Caco-2 (cell line): ENCODE results near the gene DNAJC10. TPM values are rescaled to one million over a fixed set of nuclear protein-coding genes. Genes with fewer than 3 reads are reported as not detected.

Source experiments
- BruUV-seq: library from RNA; stranded (reverse); fragments of 400-500 nt; replicated peaks from 2 replicates; lab custom pipeline; 2021; lab: Mats Ljungman, UMichigan
- CTCF ChIA-PET: fragments of 300-600 bp; sonication (Branson Sonifier 250); formaldehyde crosslinking; loops from one replicate; lab custom pipeline; 2022; ENCODE audit warnings: antibody characterized with exemption; lab: Charles Lee
- POLR2A ChIA-PET: fragments of 300-600 bp; sonication (Branson Sonifier 250); formaldehyde crosslinking; loops from one replicate; lab custom pipeline; 2022; ENCODE audit warnings: antibody characterized with exemption; lab: Charles Lee
- DNase-seq, 2 experiments: peaks; one replicate each; pipeline versions ENCODE4 v3.0.0 to v3.0.0-alpha.2; 2020 to 2022
- H3K27me3 ChIP-seq: replicated peaks from 2 replicates; pipeline ENCODE4 v1.6.0; 2011; ENCODE audit warnings: low read length; ENCODE audit not compliant: control insufficient read depth, insufficient read depth
- H3K36me3 ChIP-seq: 2 replicates; pipeline ENCODE4 v1.5.1; 2011; ENCODE audit warnings: low read length; ENCODE audit not compliant: control insufficient read depth, insufficient read depth
- H3K4me1 ChIP-seq: fragments of 250-450 bp; sonication (Bioruptor Pico); 2 replicates; pipeline ENCODE4 v1.5.1; 2020; ENCODE audit warnings: mild to moderate bottlenecking
- H3K4me3 ChIP-seq: 2 replicates; pipeline ENCODE4 v1.5.1; 2011; ENCODE audit warnings: low read depth, mild to moderate bottlenecking, control low read depth, low read length
- H3K9me3 ChIP-seq: fragments of 250-450 bp; sonication (Bioruptor Pico); 2 replicates; pipeline ENCODE4 v1.5.1; 2020; ENCODE audit warnings: mild to moderate bottlenecking, moderate library complexity
- H3K27ac Mint-ChIP-seq: one replicate; pipeline ENCODE4 v1.8.0; 2022; ENCODE audit warnings: mixed read lengths; ENCODE audit not compliant: unreplicated experiment
- H3K27me3 Mint-ChIP-seq: one replicate; pipeline ENCODE4 v1.8.0; 2022; ENCODE audit warnings: mixed read lengths; ENCODE audit not compliant: insufficient read depth, unreplicated experiment
- H3K36me3 Mint-ChIP-seq: one replicate; pipeline ENCODE4 v1.8.0; 2022; ENCODE audit warnings: mild to moderate bottlenecking, mixed read lengths; ENCODE audit not compliant: insufficient read depth, unreplicated experiment
- H3K4me1 Mint-ChIP-seq: one replicate; pipeline ENCODE4 v1.8.0; 2022; ENCODE audit warnings: low read depth, mixed read lengths; ENCODE audit not compliant: unreplicated experiment
- H3K4me3 Mint-ChIP-seq: one replicate; pipeline ENCODE4 v1.8.0; 2022; ENCODE audit warnings: mild to moderate bottlenecking, moderate library complexity, mixed read lengths; ENCODE audit not compliant: unreplicated experiment
- H3K9me3 Mint-ChIP-seq: one replicate; pipeline ENCODE4 v1.8.0; 2022; ENCODE audit warnings: mixed read lengths; ENCODE audit not compliant: unreplicated experiment
- CTCF ChIP-seq, 2 experiments: fragments of 200-600 bp in 1 of 2; IDR thresholded peaks; 1 replicate in 1 of 2; 2 replicates in 1 of 2; pipeline versions ENCODE4 v1.5.1 to v1.8.0; 2011 to 2022; ENCODE audit warnings: antibody characterized with exemption in 1 of 2, control low read depth in 1 of 2, inconsistent platforms in 1 of 2, low read depth in 1 of 2, low read length in 1 of 2, mild to moderate bottlenecking in 1 of 2, moderate library complexity in 1 of 2; ENCODE audit not compliant: insufficient read depth in 1 of 2, severe bottlenecking in 1 of 2, unreplicated experiment in 1 of 2
- intact Hi-C: fragments of 100-400 bp; cut with micrococcal nuclease; formaldehyde crosslinking; loops from one replicate; pipeline ENCODE4 v1.10.0; 2022; ENCODE audit not compliant: unreplicated experiment
- total RNA-seq: library from RNA; stranded (reverse); gene quantifications from 2 replicates; pipeline ENCODE4 v1.2.3, GENCODE V29; 2022

The DNAJC10 gene
- total RNA-seq, 1 experiment from 2014 or later, result 109 TPM

- Histone ChIP-seq H3K9me3 (no peaks in the 10 kb centered on the region), H3K36me3 (no peaks in the 10 kb centered on the region), H3K4me1 (no peaks in the 10 kb centered on the region), H3K4me3 (no peak overlapping the region), H3K27me3 (no peaks in the 10 kb centered on the region)
- BruUV-seq, result no TSS peak
- peak in 1 of 2 experiments; percentile 48 for DNase-seq
- Mint-ChIP-seq H3K36me3 (peaks cover 18% of the 10 kb centered on the region), H3K9me3 (no peaks in the 10 kb centered on the region), H3K27ac (no peak overlapping the region), H3K27me3 (no peaks in the 10 kb centered on the region), H3K4me3 (no peak overlapping the region), H3K4me1 (no peaks in the 10 kb centered on the region)
- ChIA-PET POLR2A (no interaction called here), CTCF (interaction anchor here (0.7 kb wide), 1 partner anchor 195 kb away, joined by 3 read pairs; no protein-coding TSS in a partner anchor)
- intact Hi-C loops, result loop anchor here (1.0 to 5.0 kb wide), 4 partner anchors 86 to 310 kb away; no protein-coding TSS in a partner anchor
- peak; percentile 70 to 73 for TF ChIP-seq CTCF (IDR thresholded peaks at IDR 0.05; ENCODE audit: insufficient read depth in 1 of 2, low read depth in 1 of 2, low read length in 1 of 2, severe bottlenecking in 1 of 2, unreplicated experiment in 1 of 2)
Measured at GRCh38 chr2:182784777-182785176, 68.7 kb downstream of the DNAJC10 start.

GRCh38 chr2:182792441-182792840 is 76.4 kb downstream of the DNAJC10 start:
- ChIA-PET POLR2A (no interaction called here), CTCF (no interaction called here)
- no peak for DNase-seq
- Mint-ChIP-seq H3K4me1 (no peaks in the 10 kb centered on the region), H3K36me3 (peaks cover 5% of the 10 kb centered on the region), H3K27me3 (no peaks in the 10 kb centered on the region), H3K9me3 (no peaks in the 10 kb centered on the region), H3K4me3 (no peak overlapping the region), H3K27ac (no peak overlapping the region)
- Histone ChIP-seq H3K4me3 (no peak overlapping the region), H3K27me3 (no peaks in the 10 kb centered on the region), H3K36me3 (no peaks in the 10 kb centered on the region), H3K9me3 (no peaks in the 10 kb centered on the region), H3K4me1 (no peaks in the 10 kb centered on the region)
- BruUV-seq, result no TSS peak
- TF ChIP-seq CTCF (IDR thresholded peaks at IDR 0.05; ENCODE audit: insufficient read depth in 1 of 2, low read depth in 1 of 2, low read length in 1 of 2, severe bottlenecking in 1 of 2, unreplicated experiment in 1 of 2), result no peak
- intact Hi-C loops, result loop anchor here (5.0 kb wide), 1 partner anchor 70 kb away; no protein-coding TSS in a partner anchor

GRCh38 chr2:182798736-182799135 is 82.7 kb downstream of the DNAJC10 start:
- Histone ChIP-seq H3K9me3 (no peaks in the 10 kb centered on the region), H3K27me3 (no peaks in the 10 kb centered on the region; the same call in 1 of the 2 replicates), H3K4me1 (no peaks in the 10 kb centered on the region), H3K36me3 (no peaks in the 10 kb centered on the region), H3K4me3 (no peak overlapping the region)
- intact Hi-C loops, result no loop called here
- H3K27me3 Mint-ChIP-seq, result no peaks in the 10 kb centered on the region
- H3K4me1 Mint-ChIP-seq, result no peaks in the 10 kb centered on the region
- H3K4me3 Mint-ChIP-seq, result no peak overlapping the region
- BruUV-seq, result no TSS peak
- peaks cover 5% of the 10 kb centered on the region for H3K36me3 Mint-ChIP-seq
- TF ChIP-seq CTCF (IDR thresholded peaks at IDR 0.05; ENCODE audit: insufficient read depth in 1 of 2, low read depth in 1 of 2, low read length in 1 of 2, severe bottlenecking in 1 of 2, unreplicated experiment in 1 of 2), result no peak
- H3K27ac Mint-ChIP-seq, result no peak overlapping the region
- no peaks in the 10 kb centered on the region for H3K9me3 Mint-ChIP-seq
- DNase-seq, result no peak
- CTCF ChIA-PET, result no interaction called here
- POLR2A ChIA-PET, result no interaction called here
